Measurements from ENCODE around the gene COG5.

- TF ChIP-seq, protein P1, sequence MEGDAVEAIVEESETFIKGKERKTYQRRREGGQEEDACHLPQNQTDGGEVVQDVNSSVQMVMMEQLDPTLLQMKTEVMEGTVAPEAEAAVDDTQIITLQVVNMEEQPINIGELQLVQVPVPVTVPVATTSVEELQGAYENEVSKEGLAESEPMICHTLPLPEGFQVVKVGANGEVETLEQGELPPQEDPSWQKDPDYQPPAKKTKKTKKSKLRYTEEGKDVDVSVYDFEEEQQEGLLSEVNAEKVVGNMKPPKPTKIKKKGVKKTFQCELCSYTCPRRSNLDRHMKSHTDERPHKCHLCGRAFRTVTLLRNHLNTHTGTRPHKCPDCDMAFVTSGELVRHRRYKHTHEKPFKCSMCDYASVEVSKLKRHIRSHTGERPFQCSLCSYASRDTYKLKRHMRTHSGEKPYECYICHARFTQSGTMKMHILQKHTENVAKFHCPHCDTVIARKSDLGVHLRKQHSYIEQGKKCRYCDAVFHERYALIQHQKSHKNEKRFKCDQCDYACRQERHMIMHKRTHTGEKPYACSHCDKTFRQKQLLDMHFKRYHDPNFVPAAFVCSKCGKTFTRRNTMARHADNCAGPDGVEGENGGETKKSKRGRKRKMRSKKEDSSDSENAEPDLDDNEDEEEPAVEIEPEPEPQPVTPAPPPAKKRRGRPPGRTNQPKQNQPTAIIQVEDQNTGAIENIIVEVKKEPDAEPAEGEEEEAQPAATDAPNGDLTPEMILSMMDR (IDR thresholded peaks at IDR 0.05): no peak
- no peak for TF ChIP-seq POLR2AphosphoS5 (IDR thresholded peaks at IDR 0.05; ENCODE audit: insufficient read depth in 1 of 2, low read depth in 1 of 2)
- no peak for TF ChIP-seq POLR2A (IDR thresholded peaks at IDR 0.05)
Measured at GRCh38 chr7:107154826-107155225, 408.9 kb downstream of the COG5 start.
